HepG2 (cell line): Measurements from ENCODE around the gene DMKN. TPM values are rescaled to one million over a fixed set of nuclear protein-coding genes. Genes with fewer than 3 reads are reported as not detected.

Experiments used
- BCLAF1 ChIP-seq: fragments of 450-650 bp; IDR thresholded peaks from 2 replicates; pipeline ENCODE4 v1.6.1; 2017; ENCODE audit warnings: mild to moderate bottlenecking
- EHMT2 ChIP-seq: fragments of 200-600 bp; sonication (generic); IDR thresholded peaks from 2 replicates; pipeline ENCODE4 v1.7.0; 2017; ENCODE audit warnings: antibody characterized with exemption, low read depth, low read length, borderline replicate concordance
- KLF16 ChIP-seq, 2 experiments: sonication (generic) in 1 of 2; formaldehyde crosslinking in 1 of 2; IDR thresholded peaks; 2 replicates each; pipeline versions ENCODE4 v1.6.1 to v1.8.0; 2016 to 2023; ENCODE audit warnings: missing genetic modification reagents in 2 of 2, missing compliant biosample characterization in 1 of 2
- MIER2 ChIP-seq: IDR thresholded peaks from 2 replicates; pipeline ENCODE4 v1.6.1; 2016; ENCODE audit warnings: missing biosample characterization, missing genetic modification reagents
- NR1H2 ChIP-seq: sonication (generic); formaldehyde crosslinking; IDR thresholded peaks from 2 replicates; pipeline ENCODE4 v1.8.1; 2022; ENCODE audit warnings: low read depth, missing genetic modification reagents, borderline replicate concordance
- SYNCRIP ChIP-seq: fragments of 200-400 bp; formaldehyde crosslinking; IDR thresholded peaks from 2 replicates; pipeline ENCODE4 v1.6.1; 2018; ENCODE audit warnings: mild to moderate bottlenecking, low read depth, low read length; ENCODE audit not compliant: insufficient read depth
- TEAD3 ChIP-seq: optimal IDR thresholded peaks from 2 replicates; pipeline ENCODE3; 2016; ENCODE audit warnings: borderline replicate concordance
- ZBED4 ChIP-seq: sonication (generic); formaldehyde crosslinking; IDR thresholded peaks from 2 replicates; pipeline ENCODE4 v1.4.0; 2020; ENCODE audit warnings: missing genetic modification reagents, borderline replicate concordance
- ZNF264 ChIP-seq: sonication (generic); formaldehyde crosslinking; IDR thresholded peaks from 2 replicates; pipeline ENCODE4 v1.4.0; 2020; ENCODE audit warnings: missing genetic modification reagents
- ZNF512 ChIP-seq: sonication (generic); formaldehyde crosslinking; IDR thresholded peaks from 2 replicates; pipeline ENCODE4 v1.4.0; 2020; ENCODE audit warnings: mild to moderate bottlenecking, missing genetic modification reagents
- ZNF660 ChIP-seq: sonication (generic); formaldehyde crosslinking; IDR thresholded peaks from 2 replicates; pipeline ENCODE4 v1.5.1; 2020; ENCODE audit warnings: mild to moderate bottlenecking, low read depth, missing genetic modification reagents, borderline replicate concordance
- ZNF704 ChIP-seq: sonication (generic); formaldehyde crosslinking; IDR thresholded peaks from 2 replicates; pipeline ENCODE4 v1.8.1; 2023; ENCODE audit warnings: mild to moderate bottlenecking, inconsistent platforms, moderate library complexity, missing genetic modification reagents, borderline replicate concordance
- ZNF770 ChIP-seq: sonication (generic); formaldehyde crosslinking; IDR thresholded peaks from 2 replicates; pipeline ENCODE4 v1.5.0; 2020; ENCODE audit warnings: mild to moderate bottlenecking, missing genetic modification reagents
- ZNF781 ChIP-seq: sonication (generic); formaldehyde crosslinking; IDR thresholded peaks from 2 replicates; pipeline ENCODE4 v1.5.1; 2020; ENCODE audit warnings: borderline replicate concordance, mild to moderate bottlenecking, missing genetic modification reagents; ENCODE audit errors: not compliant biosample characterization
- polyA plus RNA-seq, 8 experiments: library from polyadenylated mRNA; depleted of rRNA in 3 of 8; stranded (reverse) in 7 of 8; unstranded in 1 of 8; fragments of >200 nt; fragmentation: Illumina TruSeq in 4 of 8; extraction: Trizol in 4 of 8; gene quantifications; 2 replicates each; pipeline versions ENCODE4 v1.2.1 to v1.2.3, GENCODE V29; 2011 to 2016; ENCODE audit warnings: low read depth in 4 of 8, missing spikeins in 1 of 8, mixed read lengths in 1 of 8; ENCODE audit not compliant: insufficient read depth in 1 of 8
- total RNA-seq, 5 experiments: library from RNA; depleted of rRNA; stranded (reverse); fragments of >200 nt; fragmentation: Illumina TruSeq; extraction: Trizol; gene quantifications; 2 replicates each; pipeline ENCODE4 v1.2.3, GENCODE V29; 2016; ENCODE audit warnings: low read depth in 1 of 5

Gene DMKN
- total and polyA plus RNA-seq, 2 of the 13 experiments (the other 11 are each of a cell fraction or from before 2014, with no cell fraction given): 50.8 to 57.1 TPM

GRCh38 chr19:35552534-35553384 is 39.3 kb upstream of the DMKN start (continued):
- TF ChIP-seq ZNF770 (CRISPR knock-in tag): no peak
- no peak for TF ChIP-seq BCLAF1
- no peak for TF ChIP-seq SYNCRIP
- TF ChIP-seq MIER2 (CRISPR knock-in tag): no peak
- no peak for TF ChIP-seq EHMT2
- no peak for TF ChIP-seq TEAD3 (CRISPR knock-in tag)
- no peak for TF ChIP-seq KLF16 (CRISPR knock-in tag; IDR thresholded peaks at IDR 0.05)
- no peak for TF ChIP-seq ZBED4 (CRISPR knock-in tag)
- TF ChIP-seq ZNF660 (CRISPR knock-in tag): no peak
- TF ChIP-seq ZNF512 (CRISPR knock-in tag): no peak
- TF ChIP-seq NR1H2 (CRISPR knock-in tag): no peak
- no peak for TF ChIP-seq ZNF264 (CRISPR knock-in tag)
- TF ChIP-seq ZNF704 (CRISPR knock-in tag): no peak
- TF ChIP-seq ZNF781 (CRISPR knock-in tag): no peak
